Psoas muscle (tissue), 8 donors: Measurements from ENCODE around the gene SGMS1. TPM values are rescaled to one million over a fixed set of nuclear protein-coding genes. Genes with fewer than 3 reads are reported as not detected.

Experiments
- ATAC-seq, 4 donors: fragments of 200-7000 bp; cut with Tn5 transposase; one replicate each; pipeline ENCODE4 v1.9.1; 2020; ENCODE audit warnings: moderate library complexity in 3 of 4, mild to moderate bottlenecking in 2 of 4
- DNase-seq, 2 donors: peaks; one replicate each; pipeline ENCODE4 v3.0.0-alpha.2; 2020
- H3K27ac ChIP-seq: fragments of 200-600 bp; one replicate; pipeline ENCODE4 v1.8.0; 2022
- H3K27me3 ChIP-seq, 3 donors: fragments of 200-600 bp in 1 of 3; one replicate each; pipeline versions ENCODE4 v1.6.1 to v1.8.0; 2013 to 2022; ENCODE audit warnings: low read length in 2 of 3, mild to moderate bottlenecking in 2 of 3, moderate library complexity in 1 of 3; ENCODE audit not compliant: insufficient read depth in 3 of 3
- H3K36me3 ChIP-seq, 2 donors: fragments of 200-600 bp in 1 of 2; one replicate each; pipeline versions ENCODE4 v1.6.1 to v1.8.0; 2013 to 2022; ENCODE audit warnings: low read depth in 1 of 2, mild to moderate bottlenecking in 1 of 2, moderate library complexity in 1 of 2; ENCODE audit not compliant: insufficient read depth in 1 of 2
- H3K4me1 ChIP-seq: fragments of 200-600 bp; one replicate; pipeline ENCODE4 v1.8.0; 2022
- H3K4me3 ChIP-seq: fragments of 200-600 bp; one replicate; pipeline ENCODE4 v1.8.0; 2022; ENCODE audit warnings: mild to moderate bottlenecking
- H3K9me3 ChIP-seq: fragments of 200-600 bp; one replicate; pipeline ENCODE4 v1.8.0; 2022
- WGBS, 3 donors: extraction: QIAGEN DNeasy Blood & Tissue Kit; methylation state at CpG; one replicate each; pipeline versions ENCODE4 v1.1.6 to v1.1.7; 2013; 5-methylcytosine and 5-hydroxymethylcytosine counted together
- intact Hi-C, 2 donors: fragments of 100-400 bp; cut with DNase I; formaldehyde crosslinking; loops; one replicate each; pipeline versions ENCODE4 v1.11.0 to v1.14.2; 2022
- polyA plus RNA-seq, 3 donors: library from polyadenylated mRNA; stranded (reverse); fragments of 200-250 nt; gene quantifications; one replicate each; pipeline ENCODE4 v1.2.3, GENCODE V29; 2013
- total RNA-seq, 4 donors: library from RNA; stranded (reverse); fragmentation: NEBNext Ultra II Directional in 2 of 4; extraction: Animal tissue kit (Norgen Biotek cat#: 25700) in 2 of 4; gene quantifications; one replicate each; pipeline versions ENCODE4 v1.2.1 to v1.2.4, GENCODE V29; 2021 to 2023
- TF ChIP-seq, protein P1 (sequence below): fragments of 200-600 bp; IDR thresholded peaks from one replicate; pipeline ENCODE4 v1.8.0; 2022; ENCODE audit warnings: antibody characterized with exemption
- donor health status: healthy with polysubstance abuse.
- donor health status: DM: no; HTN: no; CAD: no; lungs with moderate emphysema.
- donor health status: Bipolar disorder and iron deficiency.
- donor health status: healthy.
- donor health status: DM: yes; HTN: yes; CAD: no.
- donor health status: DM: no; HTN: no; CAD: no.
- donor health status: DM: no; HTN: no; CAD: no.
- donor health status: DM: yes; HTN: yes; CAD: no.

Gene SGMS1
- total and polyA plus RNA-seq, 7 donors, result 6.2 to 16.7 (median 11.3) TPM

DNA sequence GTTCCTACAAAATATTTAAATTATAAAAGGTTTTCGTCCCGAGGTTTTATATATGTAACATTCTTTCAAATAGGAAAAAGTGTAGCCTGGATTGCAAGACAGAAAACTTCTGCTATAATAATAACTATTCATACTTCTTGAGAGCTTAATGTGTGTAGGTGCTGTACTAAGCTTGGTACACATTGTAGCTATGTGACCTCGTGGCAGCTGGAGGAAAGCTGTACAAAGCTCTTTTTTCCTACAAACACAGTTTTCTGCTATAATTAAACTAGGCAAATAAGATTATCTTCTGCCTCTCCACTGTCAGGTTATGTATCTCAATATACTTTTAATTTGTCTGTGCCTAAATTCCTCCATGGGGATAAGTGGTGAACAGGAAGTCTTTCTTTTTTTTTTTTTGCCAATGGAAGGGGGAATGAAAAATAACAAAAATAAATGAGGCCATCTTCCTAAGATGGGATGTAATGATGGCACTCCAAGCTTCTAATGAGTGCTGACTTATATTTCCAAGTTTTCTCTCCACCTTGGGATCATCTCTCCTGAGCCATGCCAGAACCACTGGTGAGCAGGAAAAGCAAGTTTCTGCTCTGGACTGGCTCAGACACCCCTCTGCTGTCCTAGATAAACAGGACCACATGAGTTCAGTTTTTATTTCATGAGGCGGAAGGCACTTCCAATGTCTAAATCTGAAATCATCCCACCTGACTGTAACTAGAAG lies 9.9 kb downstream of the SGMS1 start:
- H3K4me3 ChIP-seq, result no peak overlapping the region
- 60 to 78% (median 66%) methylated on average over 4 of the region's 4 CpGs for WGBS, 3 donors
- intact Hi-C loops, result loop anchor here in 1 of 2 donors (5.0 kb wide), 1 partner anchor 37 kb away; no protein-coding TSS in a partner anchor
- H3K9me3 ChIP-seq, result no peaks in the 10 kb centered on the region
- TF ChIP-seq, protein P1, sequence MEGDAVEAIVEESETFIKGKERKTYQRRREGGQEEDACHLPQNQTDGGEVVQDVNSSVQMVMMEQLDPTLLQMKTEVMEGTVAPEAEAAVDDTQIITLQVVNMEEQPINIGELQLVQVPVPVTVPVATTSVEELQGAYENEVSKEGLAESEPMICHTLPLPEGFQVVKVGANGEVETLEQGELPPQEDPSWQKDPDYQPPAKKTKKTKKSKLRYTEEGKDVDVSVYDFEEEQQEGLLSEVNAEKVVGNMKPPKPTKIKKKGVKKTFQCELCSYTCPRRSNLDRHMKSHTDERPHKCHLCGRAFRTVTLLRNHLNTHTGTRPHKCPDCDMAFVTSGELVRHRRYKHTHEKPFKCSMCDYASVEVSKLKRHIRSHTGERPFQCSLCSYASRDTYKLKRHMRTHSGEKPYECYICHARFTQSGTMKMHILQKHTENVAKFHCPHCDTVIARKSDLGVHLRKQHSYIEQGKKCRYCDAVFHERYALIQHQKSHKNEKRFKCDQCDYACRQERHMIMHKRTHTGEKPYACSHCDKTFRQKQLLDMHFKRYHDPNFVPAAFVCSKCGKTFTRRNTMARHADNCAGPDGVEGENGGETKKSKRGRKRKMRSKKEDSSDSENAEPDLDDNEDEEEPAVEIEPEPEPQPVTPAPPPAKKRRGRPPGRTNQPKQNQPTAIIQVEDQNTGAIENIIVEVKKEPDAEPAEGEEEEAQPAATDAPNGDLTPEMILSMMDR, result no peak
- H3K4me1 ChIP-seq, result peaks cover 49% of the 10 kb centered on the region
- ATAC-seq (no peak), DNase-seq (no peak)
- peak overlapping the region; percentile 62 for H3K27ac ChIP-seq
- H3K27me3 ChIP-seq, result no peaks in the 10 kb centered on the region
- H3K36me3 ChIP-seq, result no peaks in the 10 kb centered on the region

- intact Hi-C loops, result loop anchor here in 1 of 2 donors (5.0 kb wide), 1 partner anchor 36 kb away; no protein-coding TSS in a partner anchor
These were observed 10.6 kb downstream of the SGMS1 start for GRCh38 chr10:50613150-50613549.

GRCh38 chr10:50610368-50610767 lies 13.4 kb downstream of the SGMS1 start:
- Histone ChIP-seq H3K27ac (no peak overlapping the region), H3K4me3 (no peak overlapping the region), H3K4me1 (peaks cover 67% of the 10 kb centered on the region), H3K9me3 (no peaks in the 10 kb centered on the region), H3K27me3 (no peaks in the 10 kb centered on the region), H3K36me3 (no peaks in the 10 kb centered on the region)
- TF ChIP-seq, protein P1, result no peak
- ATAC-seq, result no peak
- 34 to 55% (median 42%) methylated on average over 4 of the region's 4 CpGs for WGBS, 3 donors
- intact Hi-C loops, result loop anchor here in 1 of 2 donors (5.0 kb wide), 1 partner anchor 33 kb away; no protein-coding TSS in a partner anchor
- DNase-seq, result no peak

More at GRCh38 chr10:50613150-50613549, 10.6 kb downstream of the SGMS1 start:
- no peak for DNase-seq
- Histone ChIP-seq H3K9me3 (no peaks in the 10 kb centered on the region), H3K4me3 (no peak overlapping the region), H3K27ac (peak overlapping the region; percentile 62), H3K27me3 (no peaks in the 10 kb centered on the region), H3K36me3 (no peaks in the 10 kb centered on the region), H3K4me1 (peaks cover 51% of the 10 kb centered on the region)
- 65 to 75% (median 70%) methylated on average over 2 of the region's 2 CpGs for WGBS, 3 donors
- no peak for ATAC-seq
- TF ChIP-seq, protein P1, result no peak

GRCh38 chr10:50607356-50607925 lies 16.3 kb downstream of the SGMS1 start:
- no peak overlapping the region for H3K4me3 ChIP-seq
- peaks cover 67% of the 10 kb centered on the region for H3K4me1 ChIP-seq
- no peak for ATAC-seq
- H3K27ac ChIP-seq, result no peak overlapping the region
- no peak for DNase-seq
- intact Hi-C loops, result no loop called here
- no peaks in the 10 kb centered on the region for H3K9me3 ChIP-seq
- H3K36me3 ChIP-seq, result no peaks in the 10 kb centered on the region
- TF ChIP-seq, protein P1, result no peak
- no peaks in the 10 kb centered on the region for H3K27me3 ChIP-seq
